ENCODE measurements around the gene SAPCD1. TPM values are rescaled to one million over a fixed set of nuclear protein-coding genes. Genes with fewer than 3 reads are reported as not detected.
A peak's percentile ranks its signal among the peaks of the same experiment; 100 is the strongest.

Gene SAPCD1
- total RNA-seq, 1 experiment from 2014 or later = 13.0 TPM

GRCh38 chr6:31736021-31736767 lies 26.3 kb upstream of the SAPCD1 start, which contains the start of gene CLIC1:
Gene CLIC1 (minus strand): TSS chr6:31736530. CDS start chr6:31736300, 230 bp downstream.
- Histone ChIP-seq H3K36me3 (ENCODE audit: control insufficient read depth, insufficient read depth, low read length) (0 out of 2 replicates have a peak, but pooled peaks cover 4% of the 10 kb centered on the region), H3K4me3 (ENCODE audit: low read depth, low read length) (peak within 1 kb of the TSS; percentile 71), H3K9me3 (no peaks in the 10 kb centered on the region), H3K27me3 (replicated peaks; ENCODE audit: control insufficient read depth, insufficient read depth, low read length) (no peaks in the 10 kb centered on the region), H3K4me1 (peaks cover 31% of the 10 kb centered on the region)
- no peaks in the 10 kb centered on the region for H3K27me3 Mint-ChIP-seq (ENCODE audit: insufficient read depth, unreplicated experiment)
- no peaks in the 10 kb centered on the region for H3K9me3 Mint-ChIP-seq (ENCODE audit: unreplicated experiment)
- ChIA-PET CTCF (interaction anchor here (0.6 to 3.8 kb wide), 6 partner anchors 33 to 1528 kb away, joined by 3 to 32 read pairs (median 4); partner anchors contain the start of genes LY6G5C and NEU1), POLR2A (interaction anchor here (0.6 to 2.2 kb wide), 7 partner anchors 22 to 194 kb away, joined by 3 to 19 read pairs (median 3); partner anchors contain the start of genes ABHD16A, DDX39B, HSPA1A and HSPA1B)
- BruUV-seq (replicated peaks) = TSS peak; percentile 29
- H3K4me1 Mint-ChIP-seq (ENCODE audit: low read depth, unreplicated experiment) = peaks cover 31% of the 10 kb centered on the region
- peak within 1 kb of the TSS; percentile 95 for H3K4me3 Mint-ChIP-seq (ENCODE audit: unreplicated experiment)
- intact Hi-C loops (cut with micrococcal nuclease; ENCODE audit: unreplicated experiment) = loop anchor here (2.0 to 5.0 kb wide), 4 partner anchors 34 to 189 kb away; partner anchors contain the start of genes ABHD16A, ATP6V1G2, CSNK2B and HSPA1B
- no peak for TF ChIP-seq CTCF (IDR thresholded peaks at IDR 0.05; ENCODE audit: insufficient read depth in 1 of 2, low read depth in 1 of 2, low read length in 1 of 2, severe bottlenecking in 1 of 2, unreplicated experiment in 1 of 2)
- H3K27ac Mint-ChIP-seq (ENCODE audit: unreplicated experiment) = peak within 1 kb of the TSS; percentile 98
- H3K36me3 Mint-ChIP-seq (ENCODE audit: insufficient read depth, unreplicated experiment) = peaks cover 84% of the 10 kb centered on the region
- peak; percentile 90 to 91 for DNase-seq

- POLR2A ChIA-PET = interaction anchor here (0.6 to 3.3 kb wide), 13 partner anchors 7 to 195 kb away, joined by 3 to 59 read pairs (median 4); partner anchors contain the start of genes ABHD16A, C6orf47, DDAH2 and DDX39B
- CTCF ChIA-PET = interaction anchor here (0.6 to 3.8 kb wide), 6 partner anchors 23 to 126 kb away, joined by 3 to 32 read pairs (median 5); partner anchors contain the start of genes LSM2, LY6G5C, NEU1 and VARS1
- Histone ChIP-seq H3K9me3 (no peaks in the 10 kb centered on the region), H3K4me1 (peaks cover 33% of the 10 kb centered on the region), H3K36me3 (ENCODE audit: control insufficient read depth, insufficient read depth, low read length) (0 out of 2 replicates have a peak, but pooled peaks cover 2% of the 10 kb centered on the region), H3K27me3 (replicated peaks; ENCODE audit: control insufficient read depth, insufficient read depth, low read length) (no peaks in the 10 kb centered on the region), H3K4me3 (ENCODE audit: low read depth, low read length) (peak overlapping the region; percentile 71)
- H3K27me3 Mint-ChIP-seq (ENCODE audit: insufficient read depth, unreplicated experiment) = no peaks in the 10 kb centered on the region
- no peaks in the 10 kb centered on the region for H3K9me3 Mint-ChIP-seq (ENCODE audit: unreplicated experiment)
- no peak for TF ChIP-seq CTCF (IDR thresholded peaks at IDR 0.05; ENCODE audit: insufficient read depth in 1 of 2, low read depth in 1 of 2, low read length in 1 of 2, severe bottlenecking in 1 of 2, unreplicated experiment in 1 of 2)
- H3K36me3 Mint-ChIP-seq (ENCODE audit: insufficient read depth, unreplicated experiment) = peaks cover 84% of the 10 kb centered on the region
- intact Hi-C loops (cut with micrococcal nuclease; ENCODE audit: unreplicated experiment) = loop anchor here (2.0 to 5.0 kb wide), 4 partner anchors 35 to 190 kb away; partner anchors contain the start of genes ABHD16A, ATP6V1G2, CSNK2B and HSPA1B
- H3K4me1 Mint-ChIP-seq (ENCODE audit: low read depth, unreplicated experiment) = peaks cover 31% of the 10 kb centered on the region
- H3K27ac Mint-ChIP-seq (ENCODE audit: unreplicated experiment) = peak overlapping the region; percentile 98
- peak overlapping the region; percentile 95 for H3K4me3 Mint-ChIP-seq (ENCODE audit: unreplicated experiment)
- peak in 1 of 2 experiments; percentile 39 for DNase-seq
- BruUV-seq (replicated peaks) = TSS peak; percentile 11
These were observed 25.6 kb upstream of the SAPCD1 start for GRCh38 chr6:31736768-31737314.
